SK-N-MC (cell line): Measurements from ENCODE around the gene PCSK2.

Source experiments
- EZH2 ChIP-seq: fragments of 200-600 bp; sonication (generic); IDR thresholded peaks from one replicate; pipeline ENCODE4 v1.6.1; 2017; ENCODE audit warnings: antibody characterized with exemption
- FOXP2 ChIP-seq: optimal IDR thresholded peaks from 2 replicates; pipeline ENCODE3; 2011; ENCODE audit warnings: mild to moderate bottlenecking, moderate library complexity; ENCODE audit not compliant: insufficient read depth; ENCODE audit errors: extremely low read length, control extremely low read depth
- POLR2AphosphoS5 ChIP-seq: IDR thresholded peaks from 2 replicates; pipeline ENCODE4 v1.6.1; 2012; ENCODE audit warnings: mild to moderate bottlenecking, low read depth, low read length, borderline replicate concordance

GRCh38 chr20:17315407-17316231 lies 88.8 kb downstream of the PCSK2 start:
- no peak for TF ChIP-seq EZH2
- TF ChIP-seq POLR2AphosphoS5 = no peak
- no peak for TF ChIP-seq FOXP2
